Astrocyte of the spinal cord (primary cell): ENCODE measurements around the gene SHROOM2.

Experiments used
- DNase-seq: peaks from one replicate; pipeline ENCODE4 v3.0.0; 2011; ENCODE audit warnings: low read depth, low spot score
- H3K4me3 ChIP-seq: 2 replicates; pipeline ENCODE4 v1.5.1; 2011; ENCODE audit warnings: low read depth, mild to moderate bottlenecking, low read length, moderate library complexity
- in situ Hi-C: cut with HindIII; loops from 2 replicates; pipeline ENCODE4 v1.10.0; 2017; ENCODE audit warnings: low sequenced_read_pairs
- TF ChIP-seq, protein P1 (sequence below): IDR thresholded peaks from 2 replicates; pipeline ENCODE4 v1.5.1; 2012; ENCODE audit warnings: low read depth, mild to moderate bottlenecking, low read length, inconsistent platforms

The SHROOM2 gene, protein sequence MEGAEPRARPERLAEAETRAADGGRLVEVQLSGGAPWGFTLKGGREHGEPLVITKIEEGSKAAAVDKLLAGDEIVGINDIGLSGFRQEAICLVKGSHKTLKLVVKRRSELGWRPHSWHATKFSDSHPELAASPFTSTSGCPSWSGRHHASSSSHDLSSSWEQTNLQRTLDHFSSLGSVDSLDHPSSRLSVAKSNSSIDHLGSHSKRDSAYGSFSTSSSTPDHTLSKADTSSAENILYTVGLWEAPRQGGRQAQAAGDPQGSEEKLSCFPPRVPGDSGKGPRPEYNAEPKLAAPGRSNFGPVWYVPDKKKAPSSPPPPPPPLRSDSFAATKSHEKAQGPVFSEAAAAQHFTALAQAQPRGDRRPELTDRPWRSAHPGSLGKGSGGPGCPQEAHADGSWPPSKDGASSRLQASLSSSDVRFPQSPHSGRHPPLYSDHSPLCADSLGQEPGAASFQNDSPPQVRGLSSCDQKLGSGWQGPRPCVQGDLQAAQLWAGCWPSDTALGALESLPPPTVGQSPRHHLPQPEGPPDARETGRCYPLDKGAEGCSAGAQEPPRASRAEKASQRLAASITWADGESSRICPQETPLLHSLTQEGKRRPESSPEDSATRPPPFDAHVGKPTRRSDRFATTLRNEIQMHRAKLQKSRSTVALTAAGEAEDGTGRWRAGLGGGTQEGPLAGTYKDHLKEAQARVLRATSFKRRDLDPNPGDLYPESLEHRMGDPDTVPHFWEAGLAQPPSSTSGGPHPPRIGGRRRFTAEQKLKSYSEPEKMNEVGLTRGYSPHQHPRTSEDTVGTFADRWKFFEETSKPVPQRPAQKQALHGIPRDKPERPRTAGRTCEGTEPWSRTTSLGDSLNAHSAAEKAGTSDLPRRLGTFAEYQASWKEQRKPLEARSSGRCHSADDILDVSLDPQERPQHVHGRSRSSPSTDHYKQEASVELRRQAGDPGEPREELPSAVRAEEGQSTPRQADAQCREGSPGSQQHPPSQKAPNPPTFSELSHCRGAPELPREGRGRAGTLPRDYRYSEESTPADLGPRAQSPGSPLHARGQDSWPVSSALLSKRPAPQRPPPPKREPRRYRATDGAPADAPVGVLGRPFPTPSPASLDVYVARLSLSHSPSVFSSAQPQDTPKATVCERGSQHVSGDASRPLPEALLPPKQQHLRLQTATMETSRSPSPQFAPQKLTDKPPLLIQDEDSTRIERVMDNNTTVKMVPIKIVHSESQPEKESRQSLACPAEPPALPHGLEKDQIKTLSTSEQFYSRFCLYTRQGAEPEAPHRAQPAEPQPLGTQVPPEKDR (N-terminal part only)

DNA sequence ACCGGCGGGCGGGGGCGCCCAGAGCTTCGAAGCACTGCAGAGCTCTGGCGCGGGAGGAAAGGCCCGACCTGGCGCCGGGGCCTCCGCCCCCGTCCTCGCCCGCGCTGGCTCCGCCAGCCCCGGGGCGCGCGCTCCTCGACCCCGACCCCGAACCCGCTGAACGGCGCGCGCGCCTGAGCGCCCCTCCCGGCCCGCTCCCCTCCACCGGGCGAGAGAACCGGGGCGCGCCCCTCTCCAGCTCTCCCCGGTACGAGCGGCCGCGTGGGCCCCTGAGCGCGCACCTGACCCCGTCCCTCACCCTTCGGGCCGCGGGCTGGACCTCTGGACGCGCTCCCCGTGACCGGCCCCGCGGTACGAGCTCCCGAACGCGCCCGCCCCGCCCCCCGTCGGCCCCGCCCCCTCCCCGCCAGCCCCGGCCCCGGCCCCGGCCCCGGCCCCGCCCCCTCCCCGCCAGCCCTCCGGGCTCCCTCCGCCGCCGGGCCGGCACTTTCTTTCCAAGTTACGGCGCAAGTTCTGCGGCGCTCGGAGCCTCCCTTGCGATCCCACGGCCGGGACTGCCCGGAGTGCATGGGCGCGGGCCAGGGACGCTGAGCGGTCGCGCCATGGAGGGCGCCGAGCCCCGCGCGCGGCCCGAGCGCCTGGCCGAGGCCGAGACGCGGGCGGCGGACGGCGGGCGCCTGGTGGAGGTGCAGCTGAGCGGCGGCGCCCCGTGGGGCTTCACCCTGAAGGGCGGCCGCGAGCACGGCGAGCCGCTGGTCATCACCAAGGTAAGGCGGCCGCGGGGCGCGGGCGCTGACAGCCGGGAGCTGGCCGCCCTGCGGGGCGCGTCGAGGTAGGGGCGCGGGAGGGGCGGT is at the start of gene SHROOM2:
SHROOM2 (plus strand) TSS at position 486 of the 854 bp plus-strand sequence; CDS start at position 603, 117 bp downstream.
- peak within 1 kb of the TSS; percentile 24 for H3K4me3 ChIP-seq
- TF ChIP-seq, protein P1, sequence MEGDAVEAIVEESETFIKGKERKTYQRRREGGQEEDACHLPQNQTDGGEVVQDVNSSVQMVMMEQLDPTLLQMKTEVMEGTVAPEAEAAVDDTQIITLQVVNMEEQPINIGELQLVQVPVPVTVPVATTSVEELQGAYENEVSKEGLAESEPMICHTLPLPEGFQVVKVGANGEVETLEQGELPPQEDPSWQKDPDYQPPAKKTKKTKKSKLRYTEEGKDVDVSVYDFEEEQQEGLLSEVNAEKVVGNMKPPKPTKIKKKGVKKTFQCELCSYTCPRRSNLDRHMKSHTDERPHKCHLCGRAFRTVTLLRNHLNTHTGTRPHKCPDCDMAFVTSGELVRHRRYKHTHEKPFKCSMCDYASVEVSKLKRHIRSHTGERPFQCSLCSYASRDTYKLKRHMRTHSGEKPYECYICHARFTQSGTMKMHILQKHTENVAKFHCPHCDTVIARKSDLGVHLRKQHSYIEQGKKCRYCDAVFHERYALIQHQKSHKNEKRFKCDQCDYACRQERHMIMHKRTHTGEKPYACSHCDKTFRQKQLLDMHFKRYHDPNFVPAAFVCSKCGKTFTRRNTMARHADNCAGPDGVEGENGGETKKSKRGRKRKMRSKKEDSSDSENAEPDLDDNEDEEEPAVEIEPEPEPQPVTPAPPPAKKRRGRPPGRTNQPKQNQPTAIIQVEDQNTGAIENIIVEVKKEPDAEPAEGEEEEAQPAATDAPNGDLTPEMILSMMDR, result no peak
- in situ Hi-C loops, result no loop called here
- DNase-seq, result no peak

GRCh38 chrX:9737363-9737762 is 48.9 kb upstream of the SHROOM2 start:
- in situ Hi-C loops, result no loop called here
- no peak for DNase-seq
- no peak overlapping the region for H3K4me3 ChIP-seq
- TF ChIP-seq, protein P1, result no peak

DNA sequence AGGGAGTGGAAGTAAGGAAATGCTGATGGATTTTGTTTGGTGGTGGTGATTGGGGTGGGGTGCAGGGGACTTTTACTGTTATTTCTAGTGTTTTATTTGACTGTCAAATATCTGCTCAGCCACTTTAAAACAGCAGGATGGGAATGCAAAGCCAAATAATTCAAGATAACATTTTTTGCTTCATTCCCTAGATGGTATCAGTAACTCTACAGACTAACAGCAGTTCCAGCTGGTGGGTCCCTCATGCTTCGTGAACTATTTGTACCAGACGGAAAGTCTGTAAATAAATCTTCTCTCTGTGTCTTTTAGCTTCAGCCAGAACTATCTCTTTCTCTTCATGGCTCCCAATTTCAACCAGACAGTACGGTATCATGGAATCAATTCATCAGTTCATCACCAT is 48.1 kb upstream of the SHROOM2 start:
- no peak overlapping the region for H3K4me3 ChIP-seq
- in situ Hi-C loops, result no loop called here
- no peak for DNase-seq
- TF ChIP-seq, protein P1, result no peak

DNA sequence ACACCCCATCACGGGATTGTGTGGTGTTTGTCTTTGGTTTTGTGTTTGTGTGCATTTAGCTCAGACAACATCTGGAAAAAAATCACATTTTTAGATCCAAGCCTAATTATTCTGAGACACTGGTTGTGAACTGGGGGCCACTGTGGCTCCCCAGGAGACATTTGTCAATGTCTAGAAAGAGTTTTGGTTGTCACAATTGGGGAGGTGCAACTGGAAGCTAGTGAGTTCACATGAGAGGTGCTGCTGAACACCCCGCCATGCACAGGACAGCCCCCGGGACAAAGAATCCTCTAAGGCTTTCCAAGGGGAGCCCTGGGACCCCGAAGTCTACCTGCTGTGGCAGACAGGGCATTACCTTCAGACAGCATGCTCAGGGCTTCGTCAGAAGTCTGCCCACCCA is 47.1 kb upstream of the SHROOM2 start:
- H3K4me3 ChIP-seq, result no peak overlapping the region
- in situ Hi-C loops, result no loop called here
- no peak for DNase-seq
- TF ChIP-seq, protein P1, result no peak

GRCh38 chrX:9745417-9746115 is 40.7 kb upstream of the SHROOM2 start:
- in situ Hi-C loops, result no loop called here
- TF ChIP-seq, protein P1, result no peak
- peak; percentile 19 for DNase-seq
- no peak overlapping the region for H3K4me3 ChIP-seq
